ENCODE data around the gene DNAI7. TPM values are rescaled to one million over a fixed set of nuclear protein-coding genes. Genes with fewer than 3 reads are reported as not detected.

Gene DNAI7
- polyA plus RNA-seq, 1 of the 3 experiments (the other 2 are of a cell fraction) = 0.30 TPM

DNA sequence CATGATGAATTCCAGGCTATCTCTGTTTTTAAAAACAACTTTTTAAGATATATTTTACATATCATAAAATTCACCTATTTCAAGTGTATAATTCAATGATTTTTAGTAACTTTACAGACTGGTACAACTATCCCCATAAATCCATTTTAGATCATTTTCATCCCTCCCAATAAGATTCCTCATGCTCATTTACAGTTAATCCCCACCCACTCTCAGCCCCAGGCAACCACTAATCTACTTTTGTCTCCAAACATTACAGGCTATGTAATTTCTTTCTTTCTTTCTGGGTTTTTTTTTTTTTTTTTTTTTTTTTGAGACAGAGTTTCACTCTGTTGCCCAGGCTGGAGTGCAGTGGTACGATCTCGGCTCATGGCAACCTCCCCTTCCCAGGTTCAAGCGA is 81.3 kb downstream of the DNAI7 start:
- H3K4me1 ChIP-seq (ENCODE audit: control insufficient read depth in 1 of 2, insufficient read depth in 2 of 2, low read depth in 1 of 2, low read length in 1 of 2) = no peaks in the 10 kb centered on the region
- H3K9ac ChIP-seq = no peak overlapping the region
- no peaks in the 10 kb centered on the region for H4K20me1 ChIP-seq (ENCODE audit: insufficient read depth)
- no peak overlapping the region for H3K4me2 ChIP-seq
- ChIA-PET POLR2A (no interaction called here), CTCF (no interaction called here)
- no peak for DNase-seq
- 84% methylated on average over 3 of the region's 3 CpGs for WGBS (ENCODE audit: low lambda C conversion rate)
- no peaks in the 10 kb centered on the region for H3K9me3 ChIP-seq
- H3K36me3 ChIP-seq (replicated peaks in 1 of 2; ENCODE audit: control insufficient read depth in 1 of 2, insufficient read depth in 2 of 2, low read length in 1 of 2) = no peaks in the 10 kb centered on the region
- TF ChIP-seq NFIC (IDR thresholded peaks at IDR 0.05; ENCODE audit: borderline replicate concordance) (no peak), FOXM1 (IDR thresholded peaks at IDR 0.05; ENCODE audit: low read depth) (no peak), YY1 (IDR thresholded peaks at IDR 0.05; ENCODE audit: low read depth) (no peak), RAD21 (IDR thresholded peaks at IDR 0.05; ENCODE audit: low read length) (no peak), ELF1 (IDR thresholded peaks at IDR 0.05) (no peak), RXRA (IDR thresholded peaks at IDR 0.05; ENCODE audit: borderline replicate concordance, low read depth) (no peak), SMC3 (IDR thresholded peaks at IDR 0.05; ENCODE audit: low read depth, low read length) (no peak), TCF12 (IDR thresholded peaks at IDR 0.05) (no peak), TEAD4 (IDR thresholded peaks at IDR 0.05; ENCODE audit: borderline replicate concordance, insufficient read depth) (no peak), EP300 (IDR thresholded peaks at IDR 0.05; ENCODE audit: borderline replicate concordance in 1 of 2, low read depth in 1 of 2, low read length in 1 of 2) (no peak), POLR2AphosphoS5 (IDR thresholded peaks at IDR 0.05; ENCODE audit: low read depth, low read length) (no peak)
- TF ChIP-seq, protein P1, sequence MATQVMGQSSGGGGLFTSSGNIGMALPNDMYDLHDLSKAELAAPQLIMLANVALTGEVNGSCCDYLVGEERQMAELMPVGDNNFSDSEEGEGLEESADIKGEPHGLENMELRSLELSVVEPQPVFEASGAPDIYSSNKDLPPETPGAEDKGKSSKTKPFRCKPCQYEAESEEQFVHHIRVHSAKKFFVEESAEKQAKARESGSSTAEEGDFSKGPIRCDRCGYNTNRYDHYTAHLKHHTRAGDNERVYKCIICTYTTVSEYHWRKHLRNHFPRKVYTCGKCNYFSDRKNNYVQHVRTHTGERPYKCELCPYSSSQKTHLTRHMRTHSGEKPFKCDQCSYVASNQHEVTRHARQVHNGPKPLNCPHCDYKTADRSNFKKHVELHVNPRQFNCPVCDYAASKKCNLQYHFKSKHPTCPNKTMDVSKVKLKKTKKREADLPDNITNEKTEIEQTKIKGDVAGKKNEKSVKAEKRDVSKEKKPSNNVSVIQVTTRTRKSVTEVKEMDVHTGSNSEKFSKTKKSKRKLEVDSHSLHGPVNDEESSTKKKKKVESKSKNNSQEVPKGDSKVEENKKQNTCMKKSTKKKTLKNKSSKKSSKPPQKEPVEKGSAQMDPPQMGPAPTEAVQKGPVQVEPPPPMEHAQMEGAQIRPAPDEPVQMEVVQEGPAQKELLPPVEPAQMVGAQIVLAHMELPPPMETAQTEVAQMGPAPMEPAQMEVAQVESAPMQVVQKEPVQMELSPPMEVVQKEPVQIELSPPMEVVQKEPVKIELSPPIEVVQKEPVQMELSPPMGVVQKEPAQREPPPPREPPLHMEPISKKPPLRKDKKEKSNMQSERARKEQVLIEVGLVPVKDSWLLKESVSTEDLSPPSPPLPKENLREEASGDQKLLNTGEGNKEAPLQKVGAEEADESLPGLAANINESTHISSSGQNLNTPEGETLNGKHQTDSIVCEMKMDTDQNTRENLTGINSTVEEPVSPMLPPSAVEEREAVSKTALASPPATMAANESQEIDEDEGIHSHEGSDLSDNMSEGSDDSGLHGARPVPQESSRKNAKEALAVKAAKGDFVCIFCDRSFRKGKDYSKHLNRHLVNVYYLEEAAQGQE (IDR thresholded peaks at IDR 0.05; ENCODE audit: low read depth, low read length) = no peak
- TF ChIP-seq, protein P2, sequence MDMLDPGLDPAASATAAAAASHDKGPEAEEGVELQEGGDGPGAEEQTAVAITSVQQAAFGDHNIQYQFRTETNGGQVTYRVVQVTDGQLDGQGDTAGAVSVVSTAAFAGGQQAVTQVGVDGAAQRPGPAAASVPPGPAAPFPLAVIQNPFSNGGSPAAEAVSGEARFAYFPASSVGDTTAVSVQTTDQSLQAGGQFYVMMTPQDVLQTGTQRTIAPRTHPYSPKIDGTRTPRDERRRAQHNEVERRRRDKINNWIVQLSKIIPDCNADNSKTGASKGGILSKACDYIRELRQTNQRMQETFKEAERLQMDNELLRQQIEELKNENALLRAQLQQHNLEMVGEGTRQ (IDR thresholded peaks at IDR 0.05; ENCODE audit: borderline replicate concordance, low read depth, low read length) = no peak
- H3K27ac ChIP-seq (ENCODE audit: low read depth in 2 of 2, low read length in 1 of 2) = no peak overlapping the region
- H2AFZ ChIP-seq (ENCODE audit: low read depth) = no peak overlapping the region
- H3K4me3 ChIP-seq (ENCODE audit: low read depth in 2 of 2, low read length in 1 of 2) = no peak overlapping the region
- no peaks in the 10 kb centered on the region for H3K9me2 ChIP-seq
- H3F3A ChIP-seq (replicated peaks; ENCODE audit: insufficient read depth) = no peaks in the 10 kb centered on the region
- H3K79me2 ChIP-seq (ENCODE audit: insufficient read depth) = no peaks in the 10 kb centered on the region
- no peaks in the 10 kb centered on the region for H3K27me3 ChIP-seq (ENCODE audit: insufficient read depth)

DNA sequence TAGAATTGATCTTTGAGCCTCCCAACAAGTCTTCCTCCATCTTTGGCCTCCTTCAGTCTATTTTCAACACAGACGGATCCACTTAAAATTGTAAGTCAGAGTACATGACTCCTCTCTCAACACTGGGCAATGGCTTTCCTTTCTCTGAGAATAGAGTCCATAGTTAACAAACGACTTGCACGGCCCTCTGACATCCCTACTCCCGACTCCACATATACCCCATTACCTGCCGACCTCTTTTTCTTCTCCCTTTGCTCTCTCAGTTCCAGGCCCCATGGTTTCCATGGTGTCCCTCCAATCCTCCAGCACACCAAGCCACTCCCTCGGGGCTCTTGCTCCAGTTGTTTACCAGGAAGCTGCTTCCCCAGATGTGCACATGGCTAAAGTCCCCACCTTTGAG is 84.7 kb downstream of the DNAI7 start:
- no peak overlapping the region for H2AFZ ChIP-seq (ENCODE audit: low read depth)
- no peaks in the 10 kb centered on the region for H3K36me3 ChIP-seq (replicated peaks in 1 of 2; ENCODE audit: control insufficient read depth in 1 of 2, insufficient read depth in 2 of 2, low read length in 1 of 2)
- H3K27me3 ChIP-seq (ENCODE audit: insufficient read depth) = no peaks in the 10 kb centered on the region
- WGBS (ENCODE audit: low lambda C conversion rate) = 60% methylated on average over 6 of the region's 6 CpGs
- POLR2A ChIA-PET = no interaction called here
- no peaks in the 10 kb centered on the region for H3K9me2 ChIP-seq
- no peak overlapping the region for H3K27ac ChIP-seq (ENCODE audit: low read depth in 2 of 2, low read length in 1 of 2)
- no peak overlapping the region for H3K4me3 ChIP-seq (ENCODE audit: low read depth in 2 of 2, low read length in 1 of 2)
- H3K9me3 ChIP-seq = no peaks in the 10 kb centered on the region
- H3F3A ChIP-seq (replicated peaks; ENCODE audit: insufficient read depth) = no peaks in the 10 kb centered on the region
- H4K20me1 ChIP-seq (ENCODE audit: insufficient read depth) = no peaks in the 10 kb centered on the region
- H3K79me2 ChIP-seq (ENCODE audit: insufficient read depth) = no peaks in the 10 kb centered on the region
- H3K9ac ChIP-seq = no peak overlapping the region
- H3K4me1 ChIP-seq (ENCODE audit: control insufficient read depth in 1 of 2, insufficient read depth in 2 of 2, low read depth in 1 of 2, low read length in 1 of 2) = no peaks in the 10 kb centered on the region
- H3K4me2 ChIP-seq = no peak overlapping the region
- DNase-seq = no peak
- CTCF ChIA-PET = interaction anchor here (0.7 kb wide), 1 partner anchor 118 kb away, joined by 3 read pairs; no protein-coding TSS in a partner anchor
- TF ChIP-seq RCOR1 (IDR thresholded peaks at IDR 0.05; ENCODE audit: low read length) (no peak), FOXJ3 (CRISPR knock-in tag; IDR thresholded peaks at IDR 0.05) (no peak), TCF12 (IDR thresholded peaks at IDR 0.05) (no peak), GABPA (IDR thresholded peaks at IDR 0.05; ENCODE audit: low read depth) (no peak), GATA2 (CRISPR knock-in tag; IDR thresholded peaks at IDR 0.05) (no peak), CHD2 (IDR thresholded peaks at IDR 0.05; ENCODE audit: low read length, partially characterized antibody) (no peak), JUND (IDR thresholded peaks at IDR 0.05) (no peak), TEAD4 (IDR thresholded peaks at IDR 0.05; ENCODE audit: borderline replicate concordance, insufficient read depth) (no peak), FOSL2 (IDR thresholded peaks at IDR 0.05; ENCODE audit: borderline replicate concordance, low read depth) (no peak), YY1 (IDR thresholded peaks at IDR 0.05; ENCODE audit: low read depth) (no peak)
- TF ChIP-seq, protein P3, sequence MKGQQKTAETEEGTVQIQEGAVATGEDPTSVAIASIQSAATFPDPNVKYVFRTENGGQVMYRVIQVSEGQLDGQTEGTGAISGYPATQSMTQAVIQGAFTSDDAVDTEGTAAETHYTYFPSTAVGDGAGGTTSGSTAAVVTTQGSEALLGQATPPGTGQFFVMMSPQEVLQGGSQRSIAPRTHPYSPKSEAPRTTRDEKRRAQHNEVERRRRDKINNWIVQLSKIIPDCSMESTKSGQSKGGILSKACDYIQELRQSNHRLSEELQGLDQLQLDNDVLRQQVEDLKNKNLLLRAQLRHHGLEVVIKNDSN (IDR thresholded peaks at IDR 0.05; ENCODE audit: borderline replicate concordance, low read depth) = no peak
- TF ChIP-seq, protein P4, sequence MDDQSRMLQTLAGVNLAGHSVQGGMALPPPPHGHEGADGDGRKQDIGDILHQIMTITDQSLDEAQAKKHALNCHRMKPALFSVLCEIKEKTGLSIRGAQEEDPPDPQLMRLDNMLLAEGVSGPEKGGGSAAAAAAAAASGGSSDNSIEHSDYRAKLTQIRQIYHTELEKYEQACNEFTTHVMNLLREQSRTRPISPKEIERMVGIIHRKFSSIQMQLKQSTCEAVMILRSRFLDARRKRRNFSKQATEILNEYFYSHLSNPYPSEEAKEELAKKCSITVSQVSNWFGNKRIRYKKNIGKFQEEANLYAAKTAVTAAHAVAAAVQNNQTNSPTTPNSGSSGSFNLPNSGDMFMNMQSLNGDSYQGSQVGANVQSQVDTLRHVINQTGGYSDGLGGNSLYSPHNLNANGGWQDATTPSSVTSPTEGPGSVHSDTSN (IDR thresholded peaks at IDR 0.05) = no peak
- TF ChIP-seq, protein P5, sequence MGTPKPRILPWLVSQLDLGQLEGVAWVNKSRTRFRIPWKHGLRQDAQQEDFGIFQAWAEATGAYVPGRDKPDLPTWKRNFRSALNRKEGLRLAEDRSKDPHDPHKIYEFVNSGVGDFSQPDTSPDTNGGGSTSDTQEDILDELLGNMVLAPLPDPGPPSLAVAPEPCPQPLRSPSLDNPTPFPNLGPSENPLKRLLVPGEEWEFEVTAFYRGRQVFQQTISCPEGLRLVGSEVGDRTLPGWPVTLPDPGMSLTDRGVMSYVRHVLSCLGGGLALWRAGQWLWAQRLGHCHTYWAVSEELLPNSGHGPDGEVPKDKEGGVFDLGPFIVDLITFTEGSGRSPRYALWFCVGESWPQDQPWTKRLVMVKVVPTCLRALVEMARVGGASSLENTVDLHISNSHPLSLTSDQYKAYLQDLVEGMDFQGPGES (IDR thresholded peaks at IDR 0.05; ENCODE audit: low read depth, low read length) = no peak

Data from SK-N-SH (cell line).